Stimulated activated CD4-positive, alpha-beta T cell treated with anti-CD3 and anti-CD28 coated beads, Interleukin-12 subunit alpha, Interleukin-12 subunit beta, amount 100 ng/mL, for 48 hours (primary cell): ENCODE measurements around the gene KCNS1.
A peak's percentile ranks its signal among the peaks of the same experiment; 100 is the strongest.

Source experiments
- DNase-seq, 3 donors: peaks; one replicate each; pipeline ENCODE4 v3.0.0-alpha.2; 2020; ENCODE audit warnings: low read depth in 2 of 3, low spot score in 1 of 3

The KCNS1 gene

DNA sequence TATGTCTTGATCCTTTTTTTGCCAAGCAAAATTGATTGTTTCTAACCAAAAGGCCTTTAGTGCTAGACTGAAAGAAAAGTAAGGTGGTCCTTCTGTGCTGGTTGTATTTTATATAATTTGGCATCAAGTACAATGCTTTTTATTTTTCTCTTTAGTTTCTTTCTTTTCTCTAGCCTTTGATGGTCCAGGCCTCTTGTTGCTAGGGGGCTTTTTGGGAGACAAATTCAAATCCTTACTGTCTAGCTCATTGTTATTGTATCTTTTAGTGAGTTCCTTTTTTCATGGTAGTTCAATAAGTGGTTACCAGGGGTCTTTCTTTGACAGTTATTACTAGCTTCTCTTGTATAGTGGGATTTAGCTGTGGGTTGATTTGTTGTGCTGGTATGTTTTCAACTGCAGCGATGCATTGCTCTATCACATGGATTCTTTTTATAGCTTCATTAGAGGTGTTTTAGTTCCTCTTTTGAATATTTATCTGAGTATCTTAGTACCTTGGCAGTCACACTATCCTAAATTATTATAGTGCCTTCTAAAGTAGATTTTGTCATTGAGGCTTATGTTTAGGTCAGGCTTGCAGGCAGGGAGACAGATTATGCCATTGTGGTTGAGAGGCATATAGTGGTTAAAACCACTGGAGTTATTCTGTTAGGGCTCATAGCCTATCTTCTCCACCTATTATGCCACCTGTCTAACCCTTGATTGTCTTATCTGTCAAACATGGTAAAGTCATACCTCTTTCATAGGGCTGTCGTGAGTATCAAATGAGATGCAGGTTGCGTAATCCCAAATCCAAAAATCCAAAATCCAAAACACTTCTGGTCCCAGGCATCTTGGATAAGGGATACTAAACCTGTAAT lies 49.5 kb downstream of the KCNS1 start:
- DNase-seq, result no peak

DNA sequence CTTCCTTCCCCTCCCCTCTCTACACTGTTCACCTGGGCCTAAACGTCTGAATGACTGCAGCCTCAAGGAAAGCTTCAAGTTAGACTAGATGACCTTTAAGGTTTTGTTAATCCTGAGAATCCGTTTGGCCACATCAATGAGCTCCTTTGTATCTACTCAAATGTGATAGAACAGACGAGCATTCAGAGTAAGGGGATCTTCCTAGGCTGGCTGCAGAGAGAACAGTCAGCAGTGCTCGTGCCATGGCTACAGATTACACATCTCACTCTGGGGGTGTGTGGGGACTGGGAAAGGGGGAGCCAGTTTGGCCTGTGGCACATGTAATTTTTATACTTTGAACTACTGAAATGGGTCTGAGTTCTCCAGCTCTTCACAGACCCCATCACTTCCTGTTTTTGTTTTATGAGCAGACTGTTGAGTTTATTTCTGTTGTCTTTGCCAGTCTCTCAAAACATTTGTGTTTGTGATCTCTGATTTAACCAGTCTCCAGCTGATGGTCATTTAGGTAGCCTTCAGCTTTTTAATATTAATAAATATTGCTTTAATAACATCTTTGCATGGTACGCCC lies 50.9 kb downstream of the KCNS1 start:
- DNase-seq, result no peak

DNA sequence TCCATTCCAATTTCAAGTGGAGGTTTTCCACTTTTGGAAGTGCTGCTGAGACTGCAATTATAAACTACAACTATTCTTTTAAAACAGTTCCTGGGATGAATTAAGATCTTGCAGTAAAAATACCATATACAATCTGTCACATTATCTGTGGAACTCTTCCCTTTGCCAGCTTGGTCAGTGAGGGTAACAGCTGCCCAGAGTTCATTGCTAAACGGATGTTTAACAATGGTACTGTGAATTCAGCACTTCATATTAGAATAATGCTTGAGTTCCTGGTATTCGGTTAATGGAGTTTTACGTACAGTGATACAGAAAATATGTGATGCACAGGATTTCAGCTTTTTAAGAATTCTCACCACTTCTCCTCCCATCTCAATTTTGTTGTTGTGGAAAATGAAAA lies 51.5 kb downstream of the KCNS1 start:
- no peak for DNase-seq

DNA sequence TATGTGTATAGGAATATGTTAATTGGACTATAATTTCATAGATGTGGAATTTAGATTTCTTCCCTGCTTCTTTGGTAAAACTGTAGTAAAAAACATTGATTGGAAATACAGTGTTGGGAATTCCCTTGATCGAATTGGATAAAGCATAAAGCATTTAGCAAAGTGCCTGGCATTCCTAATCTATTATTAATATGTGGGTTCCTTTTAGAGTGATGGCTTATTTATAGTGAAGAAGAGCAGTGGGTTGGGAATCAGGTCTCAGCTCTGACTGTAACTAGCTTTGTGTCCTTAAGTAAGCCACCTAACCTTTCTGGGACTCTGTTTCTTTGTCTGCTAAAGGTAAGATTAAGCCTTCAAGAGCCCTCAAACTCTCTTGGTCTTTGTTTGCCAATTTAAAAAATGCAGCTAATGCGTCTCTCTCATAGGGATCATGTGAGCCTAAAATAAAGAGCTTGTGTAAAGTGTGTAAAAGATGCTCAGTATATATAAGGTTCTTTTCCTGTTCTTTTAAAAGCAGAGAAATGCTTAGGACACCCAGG lies 53.3 kb downstream of the KCNS1 start:
- DNase-seq, result no peak

DNA sequence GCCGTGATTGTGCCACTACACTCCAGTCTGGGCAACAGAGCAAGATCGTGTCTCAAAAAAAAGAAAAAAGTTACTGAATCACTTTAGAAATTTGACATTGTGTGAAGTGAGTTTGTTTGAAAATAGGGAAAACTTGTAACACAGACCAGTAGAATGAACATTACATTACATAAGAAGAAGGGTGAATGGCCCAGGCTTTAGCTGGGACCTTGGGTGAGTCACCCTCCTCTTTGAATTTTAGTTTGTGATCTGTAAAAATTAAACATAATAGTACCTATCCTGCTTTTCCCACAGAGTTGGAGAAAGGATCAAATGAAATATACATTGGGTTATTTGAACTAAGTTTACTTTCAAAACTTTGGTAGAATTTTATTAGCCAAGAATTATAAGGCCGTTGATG lies 56.3 kb downstream of the KCNS1 start:
- DNase-seq, result no peak

DNA sequence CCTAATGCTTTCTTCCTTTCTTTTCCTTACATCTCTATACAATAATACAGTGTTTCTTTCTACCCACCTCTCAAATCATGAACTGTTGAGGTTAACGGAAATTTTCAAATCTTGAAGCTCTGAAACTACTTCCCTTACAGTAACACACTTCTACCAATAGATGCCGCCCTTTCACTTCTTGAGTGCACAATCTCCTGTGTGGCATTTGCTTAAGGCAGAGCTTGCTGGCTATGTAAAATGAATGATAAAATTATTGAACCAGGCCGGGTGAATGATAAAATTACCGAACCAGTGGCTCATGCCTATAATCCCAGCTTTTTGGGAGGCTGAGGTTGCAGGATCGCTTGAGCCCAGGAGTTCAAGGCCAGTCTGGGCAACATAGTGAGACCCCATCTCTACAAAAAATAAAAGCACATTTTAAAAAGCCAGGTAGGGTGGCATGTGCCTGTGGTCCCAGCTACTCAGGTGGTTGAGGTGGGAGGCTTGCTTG lies 56.8 kb downstream of the KCNS1 start:
- peak in 1 of 3 donors; percentile 45 for DNase-seq

DNA sequence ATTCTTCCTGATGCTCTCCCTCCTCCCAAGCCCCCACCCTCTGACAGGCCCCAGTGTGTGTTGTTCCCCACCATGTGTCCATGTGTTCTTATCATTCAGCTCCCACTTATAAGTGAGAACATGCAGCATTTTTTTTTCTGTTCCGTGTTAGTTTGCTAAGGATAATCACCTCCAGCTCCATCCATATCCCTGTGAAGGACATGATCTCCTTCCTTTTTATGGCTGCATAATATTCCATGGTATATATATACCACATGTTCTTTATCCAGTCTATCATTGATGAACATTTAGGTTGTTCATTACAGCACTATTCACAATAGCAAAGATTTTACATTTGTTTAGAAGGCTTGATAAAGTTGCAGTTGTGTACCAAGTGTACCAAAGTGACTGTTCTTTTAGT lies 57.9 kb downstream of the KCNS1 start:
- DNase-seq, result no peak
